BJ (cell line): Measurements from ENCODE around the gene G6PC1. TPM values are rescaled to one million over a fixed set of nuclear protein-coding genes. Genes with fewer than 3 reads are reported as not detected.
"Not testable (repeated sequence)": the region's sequence is repeated elsewhere in the genome, so short reads cannot be mapped to it uniquely, and the experiment has no call there.

Source experiments
- CTCF ChIA-PET: fragments of 350-600 bp; formaldehyde crosslinking; extraction: SDS; loops from one replicate; lab custom pipeline; 2021; ENCODE audit warnings: antibody characterized with exemption, inconsistent platforms; lab: Yijun Ruan, JAX
- POLR2A ChIA-PET: fragments of 300-600 bp; sonication (Branson Sonifier 250); formaldehyde crosslinking; extraction: SDS; loops from one replicate; lab custom pipeline; 2021; ENCODE audit warnings: antibody characterized with exemption; lab: Charles Lee
- DNase-seq: peaks from one replicate; pipeline ENCODE4 v3.0.0-alpha.2; 2011; ENCODE audit warnings: low read depth
- H3K27me3 ChIP-seq: 2 replicates; pipeline ENCODE4 v1.6.0; 2011; ENCODE audit warnings: low read length; ENCODE audit not compliant: control insufficient read depth, insufficient read depth
- H3K36me3 ChIP-seq: 2 replicates; pipeline ENCODE4 v1.5.1; 2011; ENCODE audit warnings: low read length; ENCODE audit not compliant: control insufficient read depth, insufficient read depth
- H3K4me3 ChIP-seq: 2 replicates; pipeline ENCODE4 v1.5.1; 2011; ENCODE audit warnings: low read depth, mild to moderate bottlenecking, control low read depth, low read length
- polyA plus RNA-seq: library from polyadenylated mRNA; depleted of rRNA; stranded (reverse); fragments of >200 nt; gene quantifications from 2 replicates; pipeline ENCODE4 v1.2.3, GENCODE V29; 2011
- TF ChIP-seq, protein P1 (sequence below): IDR thresholded peaks from 2 replicates; pipeline ENCODE4 v1.5.1; 2011; ENCODE audit warnings: low read depth, mild to moderate bottlenecking, control low read depth, inconsistent platforms, low read length, moderate library complexity; ENCODE audit not compliant: insufficient read depth

G6PC1 gene
- polyA plus RNA-seq, 1 experiment = not detected

DNA sequence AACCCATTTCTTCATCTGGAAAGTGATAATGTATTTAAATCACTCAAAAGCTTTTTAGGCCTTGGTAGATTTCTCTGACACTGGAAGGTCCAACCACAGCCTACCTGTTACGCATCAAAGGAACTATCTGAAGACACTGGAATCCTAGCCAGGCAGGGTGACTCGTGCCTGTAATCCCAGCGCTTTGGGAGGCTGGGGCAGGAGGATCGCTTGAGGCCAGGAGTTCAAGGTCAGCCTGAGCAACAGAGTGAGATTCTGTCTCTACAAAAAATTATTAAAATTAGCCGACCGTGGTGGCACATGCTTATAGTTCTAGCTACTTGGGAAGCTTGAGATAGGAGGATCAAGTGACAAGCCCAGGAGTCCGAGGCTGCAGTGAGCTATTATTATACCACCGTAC, 18.4 kb upstream of the G6PC1 start:
- Histone ChIP-seq H3K36me3 (no peaks in the 10 kb centered on the region), H3K4me3 (no peak overlapping the region), H3K27me3 (peaks cover 13% of the 10 kb centered on the region; the same call in 1 of the 2 replicates)
- POLR2A ChIA-PET = no interaction called here
- no peak for DNase-seq
- CTCF ChIA-PET = no interaction called here
- TF ChIP-seq, protein P1, sequence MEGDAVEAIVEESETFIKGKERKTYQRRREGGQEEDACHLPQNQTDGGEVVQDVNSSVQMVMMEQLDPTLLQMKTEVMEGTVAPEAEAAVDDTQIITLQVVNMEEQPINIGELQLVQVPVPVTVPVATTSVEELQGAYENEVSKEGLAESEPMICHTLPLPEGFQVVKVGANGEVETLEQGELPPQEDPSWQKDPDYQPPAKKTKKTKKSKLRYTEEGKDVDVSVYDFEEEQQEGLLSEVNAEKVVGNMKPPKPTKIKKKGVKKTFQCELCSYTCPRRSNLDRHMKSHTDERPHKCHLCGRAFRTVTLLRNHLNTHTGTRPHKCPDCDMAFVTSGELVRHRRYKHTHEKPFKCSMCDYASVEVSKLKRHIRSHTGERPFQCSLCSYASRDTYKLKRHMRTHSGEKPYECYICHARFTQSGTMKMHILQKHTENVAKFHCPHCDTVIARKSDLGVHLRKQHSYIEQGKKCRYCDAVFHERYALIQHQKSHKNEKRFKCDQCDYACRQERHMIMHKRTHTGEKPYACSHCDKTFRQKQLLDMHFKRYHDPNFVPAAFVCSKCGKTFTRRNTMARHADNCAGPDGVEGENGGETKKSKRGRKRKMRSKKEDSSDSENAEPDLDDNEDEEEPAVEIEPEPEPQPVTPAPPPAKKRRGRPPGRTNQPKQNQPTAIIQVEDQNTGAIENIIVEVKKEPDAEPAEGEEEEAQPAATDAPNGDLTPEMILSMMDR = no peak

DNA sequence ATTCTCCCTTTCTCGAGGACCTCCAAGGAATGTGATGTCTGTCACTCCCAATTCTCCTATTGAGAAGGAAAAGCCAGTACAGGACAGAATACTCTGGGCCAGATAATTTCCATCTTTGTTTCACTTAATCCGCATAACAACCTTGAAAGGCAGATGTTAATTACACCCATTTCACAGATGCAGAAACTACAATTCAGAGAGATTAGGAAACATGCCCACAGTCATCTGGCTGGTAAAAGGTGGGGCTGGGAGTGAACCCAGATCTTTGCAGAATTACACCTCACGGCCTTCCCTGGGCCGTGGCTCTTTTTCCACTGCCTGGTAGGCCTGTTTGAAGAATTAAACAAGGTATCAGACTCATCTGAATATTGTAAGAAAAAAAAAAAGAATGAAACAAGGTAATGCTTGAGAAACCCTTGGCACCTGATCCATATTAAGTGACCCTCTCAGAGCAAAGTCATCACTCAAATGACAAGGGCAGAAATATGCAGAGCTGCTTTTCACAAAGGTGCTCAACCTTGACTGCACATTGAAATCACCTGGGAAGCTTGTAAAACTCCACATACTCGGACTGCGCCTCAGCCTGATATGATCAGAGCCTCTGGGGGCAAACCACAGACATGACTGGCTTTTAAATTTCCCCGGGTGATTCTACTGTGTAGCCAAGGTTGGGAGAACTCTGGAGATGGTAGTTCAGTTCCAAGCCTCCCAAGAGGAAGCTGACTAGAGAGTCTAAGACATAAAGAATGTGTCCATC, 16.6 kb upstream of the G6PC1 start:
- H3K27me3 ChIP-seq = 0 out of 2 replicates have a peak, but pooled peaks cover 5% of the 10 kb centered on the region
- CTCF ChIA-PET = interaction anchor here (0.7 kb wide), 1 partner anchor 7 kb away, joined by 3 read pairs; no protein-coding TSS in a partner anchor
- no peak for DNase-seq
- TF ChIP-seq, protein P1 = no peak
- no peaks in the 10 kb centered on the region for H3K36me3 ChIP-seq
- no peak overlapping the region for H3K4me3 ChIP-seq
- POLR2A ChIA-PET = no interaction called here

DNA sequence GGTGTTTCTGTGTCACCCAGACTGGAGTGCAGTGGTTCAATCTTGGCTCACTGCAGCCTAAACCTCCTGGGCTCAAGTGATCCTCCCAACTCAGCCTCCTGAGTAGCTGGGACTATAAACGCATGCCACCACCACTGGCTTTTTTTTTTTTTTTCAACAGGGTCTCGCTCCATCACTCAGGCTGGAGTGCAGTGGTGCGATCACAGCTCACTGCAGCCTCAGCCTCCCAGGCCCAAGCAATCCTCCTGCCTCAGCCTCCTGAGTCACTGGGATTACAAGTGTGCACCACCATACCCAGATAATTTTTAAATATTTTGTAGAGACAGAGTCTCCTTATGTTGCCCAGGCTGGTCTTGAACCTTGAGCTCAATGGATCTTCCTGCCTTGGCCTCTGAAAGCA, 14.8 kb upstream of the G6PC1 start:
- CTCF ChIA-PET = interaction anchor here (1.7 kb wide), 1 partner anchor 12 kb away, joined by 5 read pairs; no protein-coding TSS in a partner anchor
- H3K36me3 ChIP-seq, H3K27me3 ChIP-seq, H3K4me3 ChIP-seq, POLR2A ChIA-PET, DNase-seq: not testable (repeated sequence)

DNA sequence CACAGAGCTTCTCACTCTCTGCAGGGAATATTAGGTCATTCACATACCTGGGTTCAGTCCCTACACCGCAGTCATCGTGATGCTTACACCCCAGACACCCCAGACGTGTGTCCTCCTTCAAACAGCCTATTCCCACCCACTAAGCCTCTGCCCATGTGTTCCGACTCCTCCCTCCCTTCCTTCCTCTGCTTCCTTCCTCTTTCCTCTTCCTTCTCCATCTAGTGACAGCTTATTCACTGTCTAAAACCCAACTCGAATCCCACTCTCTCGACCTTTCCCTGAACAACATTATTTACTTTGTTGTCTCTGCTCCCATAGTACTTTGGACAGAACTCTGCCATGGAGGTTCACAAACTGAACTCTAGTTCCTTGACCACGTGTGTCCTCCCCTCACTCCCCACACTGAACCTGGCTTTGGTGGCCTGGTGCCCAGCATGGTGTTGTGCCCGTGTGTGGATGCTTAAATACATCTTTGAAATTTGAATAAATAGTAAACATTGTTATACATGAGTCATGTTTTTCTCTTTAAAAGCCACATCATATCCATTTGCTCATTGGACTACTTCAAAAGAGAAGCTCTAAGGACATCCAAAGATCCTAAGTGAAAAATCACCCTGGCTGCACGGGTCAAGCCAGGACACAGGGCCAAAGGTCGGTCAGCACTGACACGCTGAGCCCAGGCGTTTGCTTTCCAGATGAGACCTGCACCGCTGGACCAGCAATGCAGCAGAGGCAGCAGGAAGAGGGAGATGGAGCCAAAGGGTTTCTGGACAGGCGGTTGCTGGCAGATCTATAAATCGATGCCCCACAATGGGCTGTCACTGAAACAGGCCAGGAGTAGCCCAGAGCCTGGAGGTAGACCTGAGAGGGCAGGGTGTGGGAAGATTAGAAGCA, 14.1 kb upstream of the G6PC1 start:
- TF ChIP-seq, protein P1 = no peak
- 0 out of 2 replicates have a peak, but pooled peaks cover 3% of the 10 kb centered on the region for H3K27me3 ChIP-seq
- H3K36me3 ChIP-seq = no peaks in the 10 kb centered on the region
- no peak overlapping the region for H3K4me3 ChIP-seq
- DNase-seq = no peak
- ChIA-PET CTCF (interaction anchor here (1.7 kb wide), 1 partner anchor 11 kb away, joined by 5 read pairs; no protein-coding TSS in a partner anchor), POLR2A (no interaction called here)

DNA sequence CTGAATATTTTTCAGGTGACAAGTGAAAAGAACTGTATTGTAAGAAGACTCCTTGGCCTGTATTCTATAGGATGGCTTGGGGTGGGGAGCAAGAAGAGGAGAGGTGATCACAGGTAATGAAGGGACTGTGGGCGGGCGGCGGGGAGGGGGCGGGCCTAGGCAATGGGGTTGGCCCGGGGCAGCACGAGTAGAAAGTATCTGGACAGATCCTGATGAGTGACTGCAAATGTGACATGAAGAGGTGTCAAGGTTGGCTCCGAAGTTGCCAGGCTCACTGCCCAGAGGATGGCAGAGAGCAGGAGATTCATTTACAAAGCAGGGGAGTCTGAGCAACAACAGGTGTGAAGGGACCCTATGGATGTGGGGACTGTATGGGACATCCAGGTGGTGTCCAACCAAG, 10.8 kb upstream of the G6PC1 start:
- Histone ChIP-seq H3K27me3 (0 out of 2 replicates have a peak, but pooled peaks cover 3% of the 10 kb centered on the region), H3K4me3 (no peak overlapping the region), H3K36me3 (no peaks in the 10 kb centered on the region)
- no peak for DNase-seq
- TF ChIP-seq, protein P1 = no peak
- CTCF ChIA-PET = interaction anchor here (1.2 kb wide), 1 partner anchor 10 kb away, joined by 3 read pairs; no protein-coding TSS in a partner anchor
- POLR2A ChIA-PET = no interaction called here
